HCT116 (cell line): ENCODE data around the gene C1orf94. TPM values are rescaled to one million over a fixed set of nuclear protein-coding genes. Genes with fewer than 3 reads are reported as not detected.

Experiments used
- ATAC-seq: fragments of 200-7000 bp; cut with Tn5 transposase; 2 replicates; pipeline ENCODE4 v1.9.1; 2020; ENCODE audit warnings: mild to moderate bottlenecking, moderate library complexity
- BruUV-seq: library from RNA; stranded (reverse); fragments of 400-500 nt; replicated peaks from 2 replicates; lab custom pipeline; 2021; lab: Mats Ljungman, UMichigan
- CTCF ChIA-PET: fragments of 300-600 bp; sonication (Branson Sonifier 250); formaldehyde crosslinking; loops from one replicate; lab custom pipeline; 2021; ENCODE audit warnings: antibody characterized with exemption; lab: Charles Lee
- POLR2A ChIA-PET: fragments of 300-600, 350-600 bp; sonication (Branson Sonifier 250); formaldehyde crosslinking; loops from one replicate; lab custom pipeline; 2021; ENCODE audit warnings: antibody characterized with exemption; lab: Charles Lee
- RAD21 ChIA-PET, 2 experiments: fragments of 300-600 bp; sonication (Branson Sonifier 250); formaldehyde crosslinking; loops; one replicate each; lab custom pipeline; 2023; ENCODE audit warnings: low total read pairs in 2 of 2; ENCODE audit not compliant: uncharacterized antibody in 2 of 2, unreplicated experiment in 2 of 2, low non-redundant PET in 1 of 2; lab: Charles Lee
- DNase-seq: peaks from one replicate; pipeline ENCODE4 v3.0.0-alpha.2; 2010; ENCODE audit warnings: low read depth, low spot score
- H2AFZ ChIP-seq: fragments of 200-600 bp; shearing (Covaris generic), sonication (generic); 2 replicates; pipeline ENCODE4 v1.6.1; 2017; ENCODE audit warnings: low read depth, mixed run types, mixed read lengths, antibody characterized with exemption, low read length; ENCODE audit not compliant: poor library complexity, severe bottlenecking
- H3K27ac ChIP-seq: 2 replicates; pipeline ENCODE4 v1.5.1; 2012; ENCODE audit warnings: low read depth, low read length
- H3K27me3 ChIP-seq: fragments of 200-600 bp; sonication (generic); 2 replicates; pipeline ENCODE4 v1.6.1; 2016; ENCODE audit warnings: mixed run types, low read length, mixed read lengths; ENCODE audit not compliant: insufficient read depth
- H3K36me3 ChIP-seq, 2 experiments: fragments of 200-500 bp in 1 of 2; fragments of 200-600 bp in 1 of 2; sonication (Bioruptor generic) in 1 of 2; sonication (generic) in 1 of 2; 2 replicates each; pipeline versions ENCODE4 v1.5.1 to v1.6.1; 2014 to 2016; ENCODE audit warnings: low read length in 2 of 2, inconsistent platforms in 1 of 2, mixed read lengths in 1 of 2, mixed run types in 1 of 2; ENCODE audit not compliant: insufficient read depth in 2 of 2, control insufficient read depth in 1 of 2
- H3K4me1 ChIP-seq, 2 experiments: fragments of 200-600 bp in 1 of 2; sonication (generic) in 1 of 2; 2 replicates each; pipeline versions ENCODE4 v1.5.1 to v1.6.1; 2012 to 2017; ENCODE audit warnings: low read length in 2 of 2, inconsistent platforms in 1 of 2, mild to moderate bottlenecking in 1 of 2, mixed read lengths in 1 of 2, mixed run types in 1 of 2, moderate library complexity in 1 of 2; ENCODE audit not compliant: insufficient read depth in 2 of 2, control insufficient read depth in 1 of 2
- H3K4me2 ChIP-seq: fragments of 200-600 bp; sonication (generic); 2 replicates; pipeline ENCODE4 v1.6.1; 2017; ENCODE audit warnings: mixed run types, low read length, mixed read lengths
- H3K4me3 ChIP-seq, 2 experiments: fragments of 200-600 bp in 1 of 2; sonication (generic) in 1 of 2; replicated peaks in 1 of 2; 2 replicates each; pipeline ENCODE4 v1.5.1; 2011 to 2016; ENCODE audit warnings: low read length in 2 of 2, control low read depth in 1 of 2, low read depth in 1 of 2, mild to moderate bottlenecking in 1 of 2, mixed read lengths in 1 of 2, mixed run types in 1 of 2
- H3K79me2 ChIP-seq: fragments of 200-600 bp; sonication (generic); 2 replicates; pipeline ENCODE4 v1.6.1; 2017; ENCODE audit warnings: mild to moderate bottlenecking, mixed run types, low read length, moderate library complexity, mixed read lengths; ENCODE audit not compliant: insufficient read depth
- H3K9ac ChIP-seq: fragments of 200-600 bp; sonication (generic); 2 replicates; pipeline ENCODE4 v1.6.1; 2016; ENCODE audit warnings: low read length, mixed read lengths
- H3K9me2 ChIP-seq: fragments of 200-600 bp; sonication (generic), shearing (Covaris generic); 2 replicates; pipeline ENCODE4 v1.6.1; 2017; ENCODE audit warnings: mixed run types, mild to moderate bottlenecking, moderate library complexity; ENCODE audit not compliant: insufficient read depth
- H3K9me3 ChIP-seq, 2 experiments: fragments of 200-500 bp in 1 of 2; fragments of 200-600 bp in 1 of 2; sonication (Bioruptor generic) in 1 of 2; sonication (generic) in 1 of 2; 2 replicates each; pipeline ENCODE4 v1.6.1; 2014 to 2017; ENCODE audit warnings: low read length in 2 of 2, mixed read lengths in 2 of 2, inconsistent platforms in 1 of 2, low read depth in 1 of 2, mild to moderate bottlenecking in 1 of 2, mixed run types in 1 of 2, moderate library complexity in 1 of 2; ENCODE audit not compliant: control insufficient read depth in 1 of 2, insufficient read depth in 1 of 2
- H4K20me1 ChIP-seq: fragments of 200-600 bp; sonication (generic), shearing (Covaris generic); 2 replicates; pipeline ENCODE4 v1.6.1; 2017; ENCODE audit warnings: mixed run types, mild to moderate bottlenecking, moderate library complexity; ENCODE audit not compliant: insufficient read depth
- CBX3 ChIP-seq: IDR thresholded peaks from 2 replicates; pipeline ENCODE4 v1.6.1; 2012; ENCODE audit warnings: low read depth
- ELF1 ChIP-seq: IDR thresholded peaks from 2 replicates; pipeline ENCODE4 v1.6.1; 2012; ENCODE audit warnings: low read depth, borderline replicate concordance
- EZH2 ChIP-seq: fragments of 200-600 bp; sonication (generic); IDR thresholded peaks from 2 replicates; pipeline ENCODE4 v1.6.1; 2017; ENCODE audit warnings: antibody characterized with exemption, mixed run types
- EZH2phosphoT487 ChIP-seq: fragments of 200-600 bp; IDR thresholded peaks from 2 replicates; pipeline ENCODE4 v1.6.1; 2018; ENCODE audit warnings: antibody characterized with exemption, borderline replicate concordance
- FOSL1 ChIP-seq: IDR thresholded peaks from 2 replicates; pipeline ENCODE4 v1.6.1; 2012; ENCODE audit warnings: low read depth
- JUND ChIP-seq: IDR thresholded peaks from 2 replicates; pipeline ENCODE4 v1.6.1; 2012
- POLR2A ChIP-seq: IDR thresholded peaks from 2 replicates; pipeline ENCODE4 v1.7.0; 2011; ENCODE audit warnings: borderline replicate concordance; ENCODE audit not compliant: insufficient read depth, insufficient read length; ENCODE audit errors: extremely low read depth
- POLR2AphosphoS5 ChIP-seq: IDR thresholded peaks from 2 replicates; pipeline ENCODE4 v1.6.1; 2011; ENCODE audit warnings: mild to moderate bottlenecking, low read depth, low read length, moderate library complexity
- SIN3A ChIP-seq: IDR thresholded peaks from 2 replicates; pipeline ENCODE4 v1.6.1; 2012; ENCODE audit warnings: low read depth
- SP1 ChIP-seq: IDR thresholded peaks from 2 replicates; pipeline ENCODE4 v1.6.1; 2012; ENCODE audit warnings: low read depth
- SRF ChIP-seq: IDR thresholded peaks from 2 replicates; pipeline ENCODE4 v1.6.1; 2012; ENCODE audit warnings: low read depth
- TCF7L2 ChIP-seq: IDR thresholded peaks from 2 replicates; pipeline ENCODE4 v1.7.0; 2011; ENCODE audit warnings: borderline replicate concordance, inconsistent platforms; ENCODE audit not compliant: insufficient read depth, insufficient read length; ENCODE audit errors: extremely low read depth
- YY1 ChIP-seq: IDR thresholded peaks from 2 replicates; pipeline ENCODE4 v1.6.1; 2011; ENCODE audit warnings: low read length, low read depth, moderate library complexity, mild to moderate bottlenecking; ENCODE audit not compliant: insufficient replicate concordance; ENCODE audit errors: extremely low read depth
- ZBTB33 ChIP-seq: IDR thresholded peaks from 2 replicates; pipeline ENCODE4 v1.6.1; 2011; ENCODE audit warnings: mild to moderate bottlenecking, low read length, moderate library complexity; ENCODE audit not compliant: insufficient replicate concordance; ENCODE audit errors: extremely low read depth
- intact Hi-C: fragments of 100-400 bp; cut with micrococcal nuclease; formaldehyde crosslinking; loops from 2 replicates; pipeline ENCODE4 v1.10.0; 2022
- total RNA-seq: library from RNA; stranded (reverse); gene quantifications from one replicate; pipeline ENCODE4 v1.2.1, GENCODE V29; 2021; ENCODE audit not compliant: unreplicated experiment
- TF ChIP-seq, protein P1 (sequence below), 3 experiments: fragments of 200-600 bp in 1 of 3; sonication (generic) in 1 of 3; IDR thresholded peaks in 2 of 3; conservative IDR thresholded peaks in 1 of 3; 2 replicates each; pipeline ENCODE4 v1.5.1; 2012 to 2017; ENCODE audit warnings: low read depth in 2 of 3, low read length in 2 of 3, antibody characterized with exemption in 1 of 3, borderline replicate concordance in 1 of 3, control low read depth in 1 of 3, mild to moderate bottlenecking in 1 of 3, mixed read lengths in 1 of 3, mixed run types in 1 of 3, moderate library complexity in 1 of 3; ENCODE audit not compliant: insufficient read depth in 1 of 3

C1orf94 gene
- total RNA-seq, 1 experiment from 2014 or later: not detected

GRCh38 chr1:34137411-34137810, 39.3 kb upstream of the C1orf94 start:
- POLR2A ChIA-PET: no interaction called here

GRCh38 chr1:34140011-34140676, 36.6 kb upstream of the C1orf94 start:
- H3K36me3 ChIP-seq: no peaks in the 10 kb centered on the region
- H2AFZ ChIP-seq: no peak overlapping the region
- no peak overlapping the region for H3K9ac ChIP-seq
- no peaks in the 10 kb centered on the region for H4K20me1 ChIP-seq
- no TSS peak for BruUV-seq
- intact Hi-C loops: no loop called here
- no peak for ATAC-seq
- H3K27me3 ChIP-seq: peaks cover 31% of the 10 kb centered on the region
- no peaks in the 10 kb centered on the region for H3K9me3 ChIP-seq
- no peak overlapping the region for H3K4me3 ChIP-seq
- H3K4me2 ChIP-seq: no peak overlapping the region
- no peak overlapping the region for H3K27ac ChIP-seq
- POLR2A ChIA-PET: no interaction called here
- no peaks in the 10 kb centered on the region for H3K9me2 ChIP-seq
- TF ChIP-seq, protein P1, sequence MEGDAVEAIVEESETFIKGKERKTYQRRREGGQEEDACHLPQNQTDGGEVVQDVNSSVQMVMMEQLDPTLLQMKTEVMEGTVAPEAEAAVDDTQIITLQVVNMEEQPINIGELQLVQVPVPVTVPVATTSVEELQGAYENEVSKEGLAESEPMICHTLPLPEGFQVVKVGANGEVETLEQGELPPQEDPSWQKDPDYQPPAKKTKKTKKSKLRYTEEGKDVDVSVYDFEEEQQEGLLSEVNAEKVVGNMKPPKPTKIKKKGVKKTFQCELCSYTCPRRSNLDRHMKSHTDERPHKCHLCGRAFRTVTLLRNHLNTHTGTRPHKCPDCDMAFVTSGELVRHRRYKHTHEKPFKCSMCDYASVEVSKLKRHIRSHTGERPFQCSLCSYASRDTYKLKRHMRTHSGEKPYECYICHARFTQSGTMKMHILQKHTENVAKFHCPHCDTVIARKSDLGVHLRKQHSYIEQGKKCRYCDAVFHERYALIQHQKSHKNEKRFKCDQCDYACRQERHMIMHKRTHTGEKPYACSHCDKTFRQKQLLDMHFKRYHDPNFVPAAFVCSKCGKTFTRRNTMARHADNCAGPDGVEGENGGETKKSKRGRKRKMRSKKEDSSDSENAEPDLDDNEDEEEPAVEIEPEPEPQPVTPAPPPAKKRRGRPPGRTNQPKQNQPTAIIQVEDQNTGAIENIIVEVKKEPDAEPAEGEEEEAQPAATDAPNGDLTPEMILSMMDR (IDR thresholded peaks at IDR 0.05 in 2 of 3, conservative IDR thresholded peaks at IDR 0.05 in 1 of 3; ENCODE audit: borderline replicate concordance in 1 of 3, insufficient read depth in 1 of 3, low read depth in 2 of 3, low read length in 2 of 3): no peak
- TF ChIP-seq POLR2A (no peak), ELF1 (no peak), CBX3 (no peak), FOSL1 (no peak), SP1 (no peak), POLR2AphosphoS5 (no peak), JUND (no peak), TCF7L2 (no peak), ZBTB33 (no peak), EZH2phosphoT487 (no peak), YY1 (no peak), SRF (no peak), EZH2 (no peak)
- TF ChIP-seq, all 23 proteins: peak for 0
- ChIA-PET CTCF (no interaction called here), RAD21 (no interaction called here)
- no peak for DNase-seq
- Histone ChIP-seq H3K4me1 (no peaks in the 10 kb centered on the region), H3K79me2 (no peaks in the 10 kb centered on the region)

More at GRCh38 chr1:34137411-34137810, 39.3 kb upstream of the C1orf94 start:
- CTCF ChIA-PET: no interaction called here
- H4K20me1 ChIP-seq: no peaks in the 10 kb centered on the region
- intact Hi-C loops: no loop called here
- peaks cover 26% of the 10 kb centered on the region for H3K27me3 ChIP-seq
- RAD21 ChIA-PET: no interaction called here
- no peaks in the 10 kb centered on the region for H3K9me3 ChIP-seq
- no peaks in the 10 kb centered on the region for H3K4me1 ChIP-seq
- no peaks in the 10 kb centered on the region for H3K79me2 ChIP-seq
- no peak overlapping the region for H2AFZ ChIP-seq
- ATAC-seq (no peak), DNase-seq (no peak)
- H3K9ac ChIP-seq: no peak overlapping the region
- no peak overlapping the region for H3K4me2 ChIP-seq
- no TSS peak for BruUV-seq
- H3K4me3 ChIP-seq: no peak overlapping the region
- no peaks in the 10 kb centered on the region for H3K9me2 ChIP-seq
- no peak overlapping the region for H3K27ac ChIP-seq
- H3K36me3 ChIP-seq: no peaks in the 10 kb centered on the region
- TF ChIP-seq SIN3A: no peak
